Measurements from ENCODE around the gene NAPSA. TPM values are rescaled to one million over a fixed set of nuclear protein-coding genes. Genes with fewer than 3 reads are reported as not detected.

Gene NAPSA
- total RNA-seq, 1 donor from 2014 or later = 2.0 TPM

- intact Hi-C loops (cut with micrococcal nuclease) = loop anchor here (1.0 to 10.0 kb wide), 4 partner anchors 25 to 472 kb away; partner anchors contain the start of genes JOSD2 and POLD1
These were observed 33.0 kb downstream of the NAPSA start for GRCh38 chr19:50332244-50333038.

- intact Hi-C loops (cut with micrococcal nuclease) = loop anchor here (10.0 kb wide), 1 partner anchor 473 kb away; no protein-coding TSS in a partner anchor
These were observed 33.5 kb downstream of the NAPSA start for GRCh38 chr19:50331994-50332243.

- intact Hi-C loops (cut with micrococcal nuclease) = loop anchor here (10.0 kb wide), 1 partner anchor 473 kb away; no protein-coding TSS in a partner anchor
These were observed 34.0 kb downstream of the NAPSA start for GRCh38 chr19:50331221-50331993.

GRCh38 chr19:50330365-50331078, 34.9 kb downstream of the NAPSA start:
- intact Hi-C loops (cut with micrococcal nuclease) = loop anchor here (10.0 kb wide), 1 partner anchor 474 kb away; no protein-coding TSS in a partner anchor

GRCh38 chr19:50329926-50330294, 35.5 kb downstream of the NAPSA start:
- intact Hi-C loops (cut with micrococcal nuclease) = loop anchor here (2.0 to 10.0 kb wide), 3 partner anchors 47 to 1375 kb away; partner anchors contain the start of gene NR1H2

GRCh38 chr19:50329146-50329925, 36.1 kb downstream of the NAPSA start, which contains the start of gene KCNC3:
Gene KCNC3, minus strand, starts transcription at chr19:50329377. Its CDS starts 295 bp downstream, at chr19:50329082.
- intact Hi-C loops (cut with micrococcal nuclease) = loop anchor here (2.0 to 10.0 kb wide), 2 partner anchors 47 to 1375 kb away; partner anchors contain the start of gene NR1H2

- intact Hi-C loops (cut with micrococcal nuclease) = loop anchor here (2.0 to 10.0 kb wide), 2 partner anchors 48 to 1376 kb away; partner anchors contain the start of gene NR1H2
These were observed 36.6 kb downstream of the NAPSA start for GRCh38 chr19:50328873-50329145.

- intact Hi-C loops (cut with micrococcal nuclease) = loop anchor here (2.0 to 10.0 kb wide), 2 partner anchors 48 to 1376 kb away; partner anchors contain the start of gene NR1H2
These were observed 37.1 kb downstream of the NAPSA start for GRCh38 chr19:50328224-50328872.

GRCh38 chr19:50327461-50328223, 37.8 kb downstream of the NAPSA start:
- intact Hi-C loops (cut with micrococcal nuclease) = loop anchor here (2.0 to 10.0 kb wide), 2 partner anchors 49 to 1377 kb away; partner anchors contain the start of gene NR1H2

- intact Hi-C loops (cut with micrococcal nuclease) = loop anchor here (10.0 kb wide), 1 partner anchor 1378 kb away; no protein-coding TSS in a partner anchor
These were observed 38.4 kb downstream of the NAPSA start for GRCh38 chr19:50327013-50327412.

- intact Hi-C loops (cut with micrococcal nuclease) = loop anchor here (10.0 kb wide), 1 partner anchor 1379 kb away; no protein-coding TSS in a partner anchor
These were observed 39.3 kb downstream of the NAPSA start for GRCh38 chr19:50326101-50326664.

GRCh38 chr19:50325310-50326100, 39.9 kb downstream of the NAPSA start:
- intact Hi-C loops (cut with micrococcal nuclease) = loop anchor here (10.0 kb wide), 1 partner anchor 1379 kb away; no protein-coding TSS in a partner anchor

- intact Hi-C loops (cut with micrococcal nuclease) = loop anchor here (10.0 kb wide), 1 partner anchor 1380 kb away; no protein-coding TSS in a partner anchor
These were observed 41.1 kb downstream of the NAPSA start for GRCh38 chr19:50324331-50324730.

- intact Hi-C loops (cut with micrococcal nuclease) = loop anchor here (10.0 kb wide), 1 partner anchor 1381 kb away; no protein-coding TSS in a partner anchor
These were observed 41.7 kb downstream of the NAPSA start for GRCh38 chr19:50323782-50324133.

GRCh38 chr19:50322931-50323781, 42.3 kb downstream of the NAPSA start:
- intact Hi-C loops (cut with micrococcal nuclease) = loop anchor here (10.0 kb wide), 1 partner anchor 1382 kb away; no protein-coding TSS in a partner anchor

GRCh38 chr19:50322234-50322633, 43.2 kb downstream of the NAPSA start:
- intact Hi-C loops (cut with micrococcal nuclease) = loop anchor here (10.0 kb wide), 1 partner anchor 1383 kb away; no protein-coding TSS in a partner anchor

GRCh38 chr19:50321831-50322230, 43.6 kb downstream of the NAPSA start:
- intact Hi-C loops (cut with micrococcal nuclease) = loop anchor here (10.0 kb wide), 1 partner anchor 1383 kb away; no protein-coding TSS in a partner anchor

Data from T-helper 2 cell treated with Interferon-gamma antibody and Interleukin-4, amounts not matched to agents 100 ng/mL and 5 ng/mL, for 36 hours (primary cell).